Thyroid gland (tissue), 4 donors: ENCODE results near the gene FAM229B.

Source experiments
- POLR2A ChIP-seq, 2 donors: fragments of 450-650 bp; IDR thresholded peaks; one replicate each; pipeline ENCODE4 v1.6.1; 2017; ENCODE audit warnings: antibody characterized with exemption in 2 of 2, mild to moderate bottlenecking in 2 of 2, moderate library complexity in 1 of 2
- TF ChIP-seq, protein P1 (sequence below), 6 experiments: fragments of 200-600 bp in 3 of 6; fragments of 450-650 bp in 3 of 6; sonication (generic) in 3 of 6; IDR thresholded peaks; one replicate each; pipeline ENCODE4 v1.5.1; 2016 to 2019; ENCODE audit warnings: antibody characterized with exemption in 6 of 6, mild to moderate bottlenecking in 2 of 6, inconsistent platforms in 1 of 6, moderate library complexity in 1 of 6

DNA sequence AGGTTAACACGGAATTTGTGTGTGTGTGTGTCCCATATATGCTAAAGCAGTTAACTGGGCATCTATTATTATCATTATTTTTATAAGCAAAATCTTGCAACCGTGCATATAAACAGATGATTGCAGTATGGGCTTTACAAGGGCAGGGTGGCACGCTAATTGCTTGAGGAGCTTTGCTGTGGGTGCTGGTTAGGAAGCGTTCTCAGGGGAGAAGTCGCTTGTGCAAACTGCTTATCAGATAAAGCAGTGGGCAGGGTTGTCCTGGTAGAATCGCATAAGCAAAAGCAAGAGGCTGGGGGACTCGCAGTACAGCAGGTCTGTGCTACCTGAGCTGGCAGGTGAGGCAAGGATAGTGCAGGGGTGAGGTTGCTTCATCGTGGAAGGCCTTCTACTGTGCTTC, 43.2 kb upstream of the FAM229B start:
- TF ChIP-seq, protein P1, sequence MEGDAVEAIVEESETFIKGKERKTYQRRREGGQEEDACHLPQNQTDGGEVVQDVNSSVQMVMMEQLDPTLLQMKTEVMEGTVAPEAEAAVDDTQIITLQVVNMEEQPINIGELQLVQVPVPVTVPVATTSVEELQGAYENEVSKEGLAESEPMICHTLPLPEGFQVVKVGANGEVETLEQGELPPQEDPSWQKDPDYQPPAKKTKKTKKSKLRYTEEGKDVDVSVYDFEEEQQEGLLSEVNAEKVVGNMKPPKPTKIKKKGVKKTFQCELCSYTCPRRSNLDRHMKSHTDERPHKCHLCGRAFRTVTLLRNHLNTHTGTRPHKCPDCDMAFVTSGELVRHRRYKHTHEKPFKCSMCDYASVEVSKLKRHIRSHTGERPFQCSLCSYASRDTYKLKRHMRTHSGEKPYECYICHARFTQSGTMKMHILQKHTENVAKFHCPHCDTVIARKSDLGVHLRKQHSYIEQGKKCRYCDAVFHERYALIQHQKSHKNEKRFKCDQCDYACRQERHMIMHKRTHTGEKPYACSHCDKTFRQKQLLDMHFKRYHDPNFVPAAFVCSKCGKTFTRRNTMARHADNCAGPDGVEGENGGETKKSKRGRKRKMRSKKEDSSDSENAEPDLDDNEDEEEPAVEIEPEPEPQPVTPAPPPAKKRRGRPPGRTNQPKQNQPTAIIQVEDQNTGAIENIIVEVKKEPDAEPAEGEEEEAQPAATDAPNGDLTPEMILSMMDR (IDR thresholded peaks at IDR 0.05) = no peak
- TF ChIP-seq POLR2A (IDR thresholded peaks at IDR 0.05) = no peak
